Karpas-422 (cell line): ENCODE measurements around the gene ANTXR1. TPM values are rescaled to one million over a fixed set of nuclear protein-coding genes. Genes with fewer than 3 reads are reported as not detected.

ENCODE experiments used
- DNase-seq: peaks from one replicate; pipeline ENCODE4 v3.0.0-alpha.2; 2015
- H2AFZ ChIP-seq: fragments of 200-600 bp; sonication (generic); 2 replicates; pipeline ENCODE4 v1.6.1; 2014; ENCODE audit warnings: antibody characterized with exemption, low read length, mixed read lengths
- H3K27ac ChIP-seq: fragments of 200-600 bp; sonication (generic); 2 replicates; pipeline ENCODE4 v1.5.1; 2014; ENCODE audit warnings: mild to moderate bottlenecking, low read length, moderate library complexity
- H3K27me3 ChIP-seq: fragments of 200-600 bp; sonication (generic); 2 replicates; pipeline ENCODE4 v1.6.1; 2014; ENCODE audit warnings: low read length, mixed read lengths
- H3K36me3 ChIP-seq: fragments of 200-600 bp; sonication (generic); 2 replicates; pipeline ENCODE4 v1.6.1; 2014; ENCODE audit warnings: low read length, mixed read lengths; ENCODE audit not compliant: insufficient read depth
- H3K4me1 ChIP-seq: fragments of 200-600 bp; sonication (generic); 2 replicates; pipeline ENCODE4 v1.6.1; 2014; ENCODE audit warnings: mild to moderate bottlenecking, low read length, mixed read lengths
- H3K4me2 ChIP-seq: fragments of 200-600 bp; sonication (generic); 2 replicates; pipeline ENCODE4 v1.6.1; 2014; ENCODE audit warnings: low read length, low read depth, mild to moderate bottlenecking; ENCODE audit not compliant: poor library complexity, severe bottlenecking
- H3K4me3 ChIP-seq: fragments of 200-600 bp; sonication (generic); 2 replicates; pipeline ENCODE4 v1.5.1; 2014; ENCODE audit warnings: mild to moderate bottlenecking, antibody characterized with exemption, low read length, mixed read lengths
- H3K79me2 ChIP-seq: fragments of 200-600 bp; sonication (generic); 2 replicates; pipeline ENCODE4 v1.6.1; 2014; ENCODE audit warnings: mild to moderate bottlenecking, low read length, mixed read lengths
- H3K9ac ChIP-seq: fragments of 200-600 bp; sonication (generic); 2 replicates; pipeline ENCODE4 v1.6.0; 2014; ENCODE audit warnings: low read length
- H3K9me2 ChIP-seq: fragments of 200-600 bp; sonication (generic), shearing (Covaris generic); replicated peaks from 2 replicates; pipeline ENCODE4 v1.6.0; 2014; ENCODE audit warnings: mild to moderate bottlenecking, low read length, moderate library complexity; ENCODE audit not compliant: insufficient read depth
- H3K9me3 ChIP-seq: fragments of 300-700, 200-600 bp; sonication (generic); 2 replicates; pipeline ENCODE4 v1.6.1; 2014; ENCODE audit warnings: low read length, mixed read lengths
- H4K20me1 ChIP-seq: fragments of 200-600 bp; sonication (generic); 2 replicates; pipeline ENCODE4 v1.6.1; 2014; ENCODE audit warnings: mild to moderate bottlenecking, antibody characterized with exemption, low read length, low read depth; ENCODE audit not compliant: insufficient read depth
- total RNA-seq: library from RNA; depleted of rRNA; stranded (reverse); fragments of >200 nt; shearing (Covaris generic); gene quantifications from 2 replicates; pipeline ENCODE4 v1.2.3, GENCODE V29; 2014; ENCODE audit warnings: low replicate concordance; rRNA removed

ANTXR1 gene
- not detected in 2 replicates for total RNA-seq

- H3K9ac ChIP-seq, result no peak within 1 kb of the TSS
- no peaks in the 10 kb centered on the region for H4K20me1 ChIP-seq
- H3K4me1 ChIP-seq, result no peaks in the 10 kb centered on the region
- H3K27me3 ChIP-seq, result peaks cover 2% of the 10 kb centered on the region; the same call in 1 of the 2 replicates
- no peak within 1 kb of the TSS for H3K4me3 ChIP-seq
- H2AFZ ChIP-seq, result no peak within 1 kb of the TSS
- no peak within 1 kb of the TSS for H3K27ac ChIP-seq
- no peaks in the 10 kb centered on the region for H3K36me3 ChIP-seq
- H3K4me2 ChIP-seq, result no peak within 1 kb of the TSS
- no peaks in the 10 kb centered on the region for H3K9me2 ChIP-seq
- DNase-seq, result no peak
- H3K9me3 ChIP-seq, result no peaks in the 10 kb centered on the region
- H3K79me2 ChIP-seq, result no peaks in the 10 kb centered on the region
Observed at GRCh38 chr2:69013142-69013839, at the start of gene ANTXR1. TSS of gene ANTXR1 (plus strand) at chr2:69013179. CDS start at chr2:69013500, 321 bp downstream.

- Histone ChIP-seq H3K27me3 (no peaks in the 10 kb centered on the region), H2AFZ (no peak overlapping the region), H3K4me2 (no peak overlapping the region), H3K79me2 (no peaks in the 10 kb centered on the region), H3K4me1 (no peaks in the 10 kb centered on the region), H4K20me1 (no peaks in the 10 kb centered on the region), H3K9me2 (no peaks in the 10 kb centered on the region), H3K36me3 (no peaks in the 10 kb centered on the region), H3K4me3 (no peak overlapping the region), H3K9me3 (no peaks in the 10 kb centered on the region), H3K27ac (no peak overlapping the region), H3K9ac (no peak overlapping the region)
- DNase-seq, result no peak
Observed at GRCh38 chr2:68964282-68964681, 48.7 kb upstream of the ANTXR1 start.

GRCh38 chr2:68968221-68968620, 44.8 kb upstream of the ANTXR1 start:
- H3K27ac ChIP-seq, result no peak overlapping the region
- no peaks in the 10 kb centered on the region for H3K79me2 ChIP-seq
- H3K4me2 ChIP-seq, result no peak overlapping the region
- no peak overlapping the region for H2AFZ ChIP-seq
- no peak for DNase-seq
- no peaks in the 10 kb centered on the region for H3K4me1 ChIP-seq
- H3K4me3 ChIP-seq, result no peak overlapping the region
- H3K27me3 ChIP-seq, result no peaks in the 10 kb centered on the region
- H3K36me3 ChIP-seq, result no peaks in the 10 kb centered on the region
- no peaks in the 10 kb centered on the region for H4K20me1 ChIP-seq
- no peaks in the 10 kb centered on the region for H3K9me3 ChIP-seq
- H3K9ac ChIP-seq, result no peak overlapping the region
- no peaks in the 10 kb centered on the region for H3K9me2 ChIP-seq

- Histone ChIP-seq H3K4me3 (no peak overlapping the region), H3K9me3 (no peaks in the 10 kb centered on the region), H3K27me3 (no peaks in the 10 kb centered on the region), H3K4me1 (no peaks in the 10 kb centered on the region), H3K79me2 (no peaks in the 10 kb centered on the region), H3K27ac (no peak overlapping the region), H3K4me2 (no peak overlapping the region), H3K9me2 (no peaks in the 10 kb centered on the region), H3K9ac (no peak overlapping the region), H2AFZ (no peak overlapping the region), H4K20me1 (no peaks in the 10 kb centered on the region), H3K36me3 (no peaks in the 10 kb centered on the region)
- no peak for DNase-seq
Observed at GRCh38 chr2:68969736-68970490, 43.1 kb upstream of the ANTXR1 start.

GRCh38 chr2:68970566-68971265, 42.3 kb upstream of the ANTXR1 start:
- H3K27me3 ChIP-seq, result no peaks in the 10 kb centered on the region
- no peaks in the 10 kb centered on the region for H3K36me3 ChIP-seq
- no peak for DNase-seq
- no peaks in the 10 kb centered on the region for H3K9me3 ChIP-seq
- H3K27ac ChIP-seq, result no peak overlapping the region
- H3K9ac ChIP-seq, result no peak overlapping the region
- no peak overlapping the region for H2AFZ ChIP-seq
- no peak overlapping the region for H3K4me2 ChIP-seq
- no peaks in the 10 kb centered on the region for H4K20me1 ChIP-seq
- H3K79me2 ChIP-seq, result no peaks in the 10 kb centered on the region
- no peaks in the 10 kb centered on the region for H3K9me2 ChIP-seq
- no peaks in the 10 kb centered on the region for H3K4me1 ChIP-seq
- no peak overlapping the region for H3K4me3 ChIP-seq

GRCh38 chr2:68971591-68972231, 41.3 kb upstream of the ANTXR1 start:
- Histone ChIP-seq H3K9me2 (no peaks in the 10 kb centered on the region), H3K9ac (no peak overlapping the region), H3K79me2 (no peaks in the 10 kb centered on the region), H3K4me1 (no peaks in the 10 kb centered on the region), H2AFZ (no peak overlapping the region), H3K9me3 (no peaks in the 10 kb centered on the region), H3K36me3 (no peaks in the 10 kb centered on the region), H3K27me3 (no peaks in the 10 kb centered on the region), H3K4me3 (no peak overlapping the region), H3K27ac (no peak overlapping the region), H3K4me2 (no peak overlapping the region), H4K20me1 (no peaks in the 10 kb centered on the region)
- no peak for DNase-seq

GRCh38 chr2:68974251-68974650, 38.7 kb upstream of the ANTXR1 start, which contains the start of gene GKN1:
TSS of gene GKN1 (plus strand) at chr2:68974636. CDS start at chr2:68974678, 42 bp downstream.
- H3K9me3 ChIP-seq, result no peaks in the 10 kb centered on the region
- no peak for DNase-seq

More at GRCh38 chr2:68974251-68974650, 38.7 kb upstream of the ANTXR1 start, which contains the start of gene GKN1:
- Histone ChIP-seq H3K79me2 (no peaks in the 10 kb centered on the region), H3K27me3 (no peaks in the 10 kb centered on the region), H4K20me1 (no peaks in the 10 kb centered on the region), H3K27ac (no peak within 1 kb of the TSS), H3K4me1 (no peaks in the 10 kb centered on the region), H2AFZ (no peak within 1 kb of the TSS), H3K4me3 (no peak within 1 kb of the TSS), H3K9me2 (no peaks in the 10 kb centered on the region), H3K36me3 (no peaks in the 10 kb centered on the region), H3K4me2 (no peak within 1 kb of the TSS), H3K9ac (no peak within 1 kb of the TSS)
